Sciatic nerve (tissue), 2 donors: ENCODE measurements around the gene KLLN. TPM values are rescaled to one million over a fixed set of nuclear protein-coding genes. Genes with fewer than 3 reads are reported as not detected.

Source experiments
- ATAC-seq: fragments of 200-7000 bp; cut with Tn5 transposase; one replicate; pipeline ENCODE4 v1.9.1; 2020; ENCODE audit warnings: mild to moderate bottlenecking, moderate library complexity
- DNase-seq: peaks from one replicate; pipeline ENCODE4 v3.0.0-alpha.2; 2020; ENCODE audit warnings: low spot score
- intact Hi-C: fragments of 100-400 bp; cut with DNase I; formaldehyde crosslinking; loops from one replicate; pipeline ENCODE4 v1.14.2; 2022
- total RNA-seq: library from RNA; stranded (reverse); fragmentation: NEBNext Ultra II Directional; extraction: Animal tissue kit (Norgen Biotek cat#: 25700); gene quantifications from one replicate; pipeline ENCODE4 v1.2.1, GENCODE V29; 2021
- donor health status: DM: no; HTN: no; CAD: no.
- donor health status: DM: no; HTN: no; CAD: no.

KLLN gene
- total RNA-seq, 1 donor from 2014 or later, result 0.98 TPM

GRCh38 chr10:87816898-87817608 lies 46.3 kb downstream of the KLLN start:
- ATAC-seq (no peak), DNase-seq (no peak)
- intact Hi-C loops, result no loop called here

- DNase-seq (no peak), ATAC-seq (no peak)
- intact Hi-C loops, result no loop called here
These were observed 47.0 kb downstream of the KLLN start for GRCh38 chr10:87816163-87816897.

Other genes with a start within 250 kb of the KLLN start
- gene PAPSS2, start 203.7 kb downstream of the KLLN start, total RNA-seq, result 32.3 TPM
- gene ATAD1, start 45.3 kb downstream of the KLLN start, total RNA-seq, result 59.5 TPM
- gene PTEN, start 92 bp upstream of the KLLN start, total RNA-seq, result 139 TPM